Endothelial cell (in vitro differentiated cells): Measurements from ENCODE around the gene STAT5B. TPM values are rescaled to one million over a fixed set of nuclear protein-coding genes. Genes with fewer than 3 reads are reported as not detected.

Experiments used
- DNase-seq: peaks from one replicate; pipeline ENCODE4 v3.0.0; 2021; ENCODE audit warnings: low spot score
- H3K27ac Mint-ChIP-seq: one replicate; pipeline ENCODE4 v1.8.0; 2021; ENCODE audit warnings: mixed read lengths, inconsistent platforms; ENCODE audit not compliant: unreplicated experiment
- H3K27me3 Mint-ChIP-seq: one replicate; pipeline ENCODE4 v1.8.0; 2021; ENCODE audit warnings: mild to moderate bottlenecking, moderate library complexity, mixed read lengths, inconsistent platforms; ENCODE audit not compliant: unreplicated experiment
- H3K36me3 Mint-ChIP-seq: one replicate; pipeline ENCODE4 v1.8.0; 2021; ENCODE audit warnings: mild to moderate bottlenecking, low read depth, mixed read lengths, inconsistent platforms; ENCODE audit not compliant: unreplicated experiment
- H3K4me1 Mint-ChIP-seq: one replicate; pipeline ENCODE4 v1.8.0; 2021; ENCODE audit warnings: mild to moderate bottlenecking, mixed read lengths, inconsistent platforms; ENCODE audit not compliant: unreplicated experiment
- H3K4me3 Mint-ChIP-seq: one replicate; pipeline ENCODE4 v1.8.0; 2021; ENCODE audit warnings: mild to moderate bottlenecking, mixed read lengths, inconsistent platforms; ENCODE audit not compliant: unreplicated experiment
- H3K9me3 Mint-ChIP-seq: one replicate; pipeline ENCODE4 v1.8.0; 2021; ENCODE audit warnings: mixed read lengths, inconsistent platforms; ENCODE audit not compliant: unreplicated experiment
- total RNA-seq: library from RNA; stranded (reverse); fragmentation: NEBNext Ultra II Directional; extraction: Animal tissue kit (Norgen Biotek cat#: 25700); gene quantifications from one replicate; pipeline ENCODE4 v1.2.1, GENCODE V29; 2021; ENCODE audit not compliant: unreplicated experiment
- TF ChIP-seq, protein P1 (sequence below): fragments of 200-600 bp; sonication (generic); IDR thresholded peaks from one replicate; pipeline ENCODE4 v1.5.0; 2021; ENCODE audit warnings: antibody characterized with exemption; ENCODE audit not compliant: unreplicated experiment

STAT5B gene
- total RNA-seq, 1 donor from 2014 or later, result 40.2 TPM

DNA sequence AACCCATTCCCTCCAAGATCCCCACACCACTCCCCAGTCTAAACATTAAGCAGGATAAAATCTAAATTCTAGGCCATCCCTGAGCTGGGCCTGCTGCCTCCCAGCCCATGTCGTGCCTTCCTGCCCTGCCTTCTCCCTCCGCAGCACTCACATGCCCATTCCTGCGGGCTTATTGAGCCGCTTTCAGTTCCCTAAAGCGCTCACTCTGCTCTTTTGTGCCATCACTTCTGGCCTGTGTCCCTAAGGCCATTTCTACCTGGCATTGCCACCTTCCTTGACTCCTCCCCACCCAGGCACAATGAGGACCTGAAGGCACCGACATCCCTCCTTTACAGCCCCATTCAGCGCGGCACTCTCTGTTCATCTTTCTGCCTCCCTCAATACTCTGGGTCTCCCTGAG lies 108.4 kb downstream of the STAT5B start:
- peak overlapping the region; percentile 28 for H3K4me3 Mint-ChIP-seq
- TF ChIP-seq, protein P1, sequence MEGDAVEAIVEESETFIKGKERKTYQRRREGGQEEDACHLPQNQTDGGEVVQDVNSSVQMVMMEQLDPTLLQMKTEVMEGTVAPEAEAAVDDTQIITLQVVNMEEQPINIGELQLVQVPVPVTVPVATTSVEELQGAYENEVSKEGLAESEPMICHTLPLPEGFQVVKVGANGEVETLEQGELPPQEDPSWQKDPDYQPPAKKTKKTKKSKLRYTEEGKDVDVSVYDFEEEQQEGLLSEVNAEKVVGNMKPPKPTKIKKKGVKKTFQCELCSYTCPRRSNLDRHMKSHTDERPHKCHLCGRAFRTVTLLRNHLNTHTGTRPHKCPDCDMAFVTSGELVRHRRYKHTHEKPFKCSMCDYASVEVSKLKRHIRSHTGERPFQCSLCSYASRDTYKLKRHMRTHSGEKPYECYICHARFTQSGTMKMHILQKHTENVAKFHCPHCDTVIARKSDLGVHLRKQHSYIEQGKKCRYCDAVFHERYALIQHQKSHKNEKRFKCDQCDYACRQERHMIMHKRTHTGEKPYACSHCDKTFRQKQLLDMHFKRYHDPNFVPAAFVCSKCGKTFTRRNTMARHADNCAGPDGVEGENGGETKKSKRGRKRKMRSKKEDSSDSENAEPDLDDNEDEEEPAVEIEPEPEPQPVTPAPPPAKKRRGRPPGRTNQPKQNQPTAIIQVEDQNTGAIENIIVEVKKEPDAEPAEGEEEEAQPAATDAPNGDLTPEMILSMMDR, result no peak
- no peak overlapping the region for H3K27ac Mint-ChIP-seq
- no peak for DNase-seq
- H3K4me1 Mint-ChIP-seq, result peaks cover 10% of the 10 kb centered on the region
- H3K27me3 Mint-ChIP-seq, result peaks cover 18% of the 10 kb centered on the region
- H3K36me3 Mint-ChIP-seq, result no peaks in the 10 kb centered on the region
- no peaks in the 10 kb centered on the region for H3K9me3 Mint-ChIP-seq

DNA sequence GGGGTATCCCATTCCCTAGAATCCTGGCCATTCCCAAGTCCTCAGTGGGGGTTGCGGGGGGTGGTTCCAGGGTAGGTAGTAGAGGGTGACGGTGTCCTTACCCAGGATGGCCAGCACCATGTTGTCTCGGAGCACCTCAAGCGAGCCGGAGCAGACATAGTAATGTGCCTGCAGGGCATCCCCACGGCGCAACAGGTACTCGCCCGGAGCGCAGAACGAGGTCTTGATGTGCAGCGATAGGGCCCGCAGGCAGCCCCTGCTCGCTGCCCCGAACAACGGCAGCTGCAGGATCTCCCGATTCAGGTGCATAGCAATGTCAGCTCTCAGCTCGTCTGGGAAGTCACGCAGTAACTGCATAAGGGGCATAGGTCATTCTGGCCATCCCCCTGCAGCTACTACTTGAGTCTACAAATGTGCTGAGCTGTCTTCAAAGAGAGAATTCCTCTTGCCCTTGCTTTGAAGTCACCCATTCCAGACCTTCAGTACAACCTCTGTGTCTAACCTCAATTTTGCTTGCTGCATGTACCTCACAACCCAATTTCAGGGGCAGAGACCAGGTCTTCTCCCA lies 109.9 kb downstream of the STAT5B start:
- H3K9me3 Mint-ChIP-seq, result no peaks in the 10 kb centered on the region
- TF ChIP-seq, protein P1, result no peak
- H3K27me3 Mint-ChIP-seq, result peaks cover 14% of the 10 kb centered on the region
- no peak overlapping the region for H3K27ac Mint-ChIP-seq
- H3K4me1 Mint-ChIP-seq, result peaks cover 8% of the 10 kb centered on the region
- DNase-seq, result no peak
- H3K4me3 Mint-ChIP-seq, result no peak overlapping the region
- H3K36me3 Mint-ChIP-seq, result no peaks in the 10 kb centered on the region

DNA sequence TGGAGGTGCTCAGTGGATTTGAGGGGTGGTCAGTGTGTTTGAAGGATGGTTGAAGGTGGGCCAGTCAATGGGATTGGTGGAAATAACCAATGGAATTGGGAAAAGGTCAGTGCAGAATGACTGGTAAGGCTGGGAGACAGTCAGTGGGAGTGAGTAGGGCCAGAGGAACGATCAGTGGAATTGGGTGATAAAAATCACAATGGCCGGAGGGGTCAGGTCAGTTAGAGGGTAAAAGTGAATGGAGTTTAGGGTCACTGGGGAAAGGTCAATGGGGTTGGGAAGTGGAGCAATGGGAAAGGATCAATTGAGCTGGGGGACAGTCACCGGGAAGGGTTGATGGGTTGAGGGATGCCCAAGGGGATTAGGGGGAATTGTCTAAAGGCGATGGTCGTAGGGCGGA lies 110.4 kb downstream of the STAT5B start:
- H3K4me3 Mint-ChIP-seq, result no peak overlapping the region
- H3K9me3 Mint-ChIP-seq, result no peaks in the 10 kb centered on the region
- no peaks in the 10 kb centered on the region for H3K36me3 Mint-ChIP-seq
- peaks cover 9% of the 10 kb centered on the region for H3K4me1 Mint-ChIP-seq
- H3K27ac Mint-ChIP-seq, result no peak overlapping the region
- TF ChIP-seq, protein P1, result no peak
- DNase-seq, result no peak
- peaks cover 13% of the 10 kb centered on the region for H3K27me3 Mint-ChIP-seq

DNA sequence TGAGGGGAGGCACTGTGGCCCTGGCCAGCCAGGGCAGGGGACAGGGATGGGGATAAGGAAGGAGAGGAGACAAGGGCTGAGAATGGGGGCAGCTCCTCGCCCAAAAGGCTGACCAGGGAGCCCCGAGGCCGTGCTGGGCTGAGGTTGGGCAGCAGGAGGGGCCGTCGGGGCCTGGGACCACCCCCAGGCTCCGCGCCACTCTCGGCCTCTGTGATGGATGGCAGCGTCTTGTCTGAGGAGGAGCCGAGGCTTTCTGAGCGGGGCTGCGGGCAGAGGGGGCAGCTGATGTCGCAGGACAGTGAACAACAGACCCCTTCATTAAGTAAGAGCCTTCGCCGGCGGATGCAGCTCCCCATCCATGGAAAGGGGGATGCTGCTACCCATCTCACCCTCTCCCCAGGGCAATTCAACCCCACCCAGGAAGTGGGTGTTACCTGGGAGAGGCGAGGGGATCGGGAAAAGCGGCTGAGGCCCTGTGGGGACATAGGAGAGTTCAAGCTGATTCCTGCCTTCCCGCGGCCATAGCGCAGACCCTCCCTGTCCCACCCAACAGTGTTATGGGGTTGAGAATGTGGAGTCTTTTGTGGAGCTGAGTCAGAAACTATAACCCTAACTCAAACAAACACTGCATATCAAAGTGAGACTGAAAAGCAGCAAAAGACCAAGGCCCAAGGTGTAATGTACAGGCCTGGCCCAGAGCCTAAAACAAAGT lies 112.3 kb downstream of the STAT5B start:
- no peak overlapping the region for H3K4me3 Mint-ChIP-seq
- TF ChIP-seq, protein P1, result no peak

DNA sequence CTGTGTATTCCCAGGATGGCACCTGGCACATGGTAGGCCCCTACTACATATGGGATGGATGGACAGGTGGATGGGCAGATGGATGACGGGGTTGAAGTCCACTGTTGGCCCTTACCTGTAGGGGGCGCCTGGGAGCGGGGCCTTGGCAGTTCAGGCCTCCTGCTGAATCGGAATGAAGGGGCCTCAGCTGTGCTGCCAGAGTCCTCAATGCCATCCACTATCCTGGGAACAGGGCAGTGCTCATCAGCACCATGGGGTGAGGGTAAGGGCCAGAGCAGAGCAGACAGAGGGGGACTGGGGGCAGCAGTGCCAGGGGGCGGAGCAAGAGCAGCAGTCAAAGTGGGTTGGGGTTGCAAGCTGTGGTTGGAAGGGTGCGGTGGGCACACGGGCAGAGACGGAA lies 113.1 kb downstream of the STAT5B start:
- TF ChIP-seq, protein P1, result peak; percentile 67
- Mint-ChIP-seq H3K27me3 (peaks cover 11% of the 10 kb centered on the region), H3K27ac (no peak overlapping the region), H3K36me3 (no peaks in the 10 kb centered on the region), H3K4me3 (no peak overlapping the region), H3K4me1 (peaks cover 9% of the 10 kb centered on the region), H3K9me3 (no peaks in the 10 kb centered on the region)
- DNase-seq, result peak; percentile 67

More for the DNA sequence above, 112.3 kb downstream of the STAT5B start:
- no peaks in the 10 kb centered on the region for H3K9me3 Mint-ChIP-seq
- no peaks in the 10 kb centered on the region for H3K36me3 Mint-ChIP-seq
- H3K27me3 Mint-ChIP-seq, result peaks cover 13% of the 10 kb centered on the region
- no peak overlapping the region for H3K27ac Mint-ChIP-seq
- DNase-seq, result no peak
- peaks cover 9% of the 10 kb centered on the region for H3K4me1 Mint-ChIP-seq
